Measurements from ENCODE around the gene YBEY. TPM values are rescaled to one million over a fixed set of nuclear protein-coding genes. Genes with fewer than 3 reads are reported as not detected.
"Not testable (repeated sequence)": the region's sequence is repeated elsewhere in the genome, so short reads cannot be mapped to it uniquely, and the experiment has no call there.

YBEY gene
- total RNA-seq, 3 donors from 2014 or later, result 15.4 to 22.8 (median 17.3) TPM

GRCh38 chr21:46301759-46302158, 15.6 kb downstream of the YBEY start:
- intact Hi-C loops (cut with DNase I; ENCODE audit: low total_unique reads), result no loop called here
- TF ChIP-seq POLR2AphosphoS5 (IDR thresholded peaks at IDR 0.05) (no peak), POLR2A (IDR thresholded peaks at IDR 0.05) (no peak), CTCF (IDR thresholded peaks at IDR 0.05) (no peak)

GRCh38 chr21:46304437-46304836, 18.3 kb downstream of the YBEY start:
- no peaks in the 10 kb centered on the region for H3K36me3 ChIP-seq
- H3K9me3 ChIP-seq, result no peaks in the 10 kb centered on the region
- H3K27ac ChIP-seq, result no peak overlapping the region
- no peaks in the 10 kb centered on the region for H3K27me3 ChIP-seq
- no peak overlapping the region for H3K4me3 ChIP-seq
- intact Hi-C loops (cut with DNase I; ENCODE audit: low total_unique reads), result no loop called here
- DNase-seq (ENCODE audit: low spot score in 2 of 2), result no peak
- H3K4me1 ChIP-seq, result no peaks in the 10 kb centered on the region
- TF ChIP-seq POLR2A (IDR thresholded peaks at IDR 0.05) (no peak), CTCF (IDR thresholded peaks at IDR 0.05) (no peak), POLR2AphosphoS5 (IDR thresholded peaks at IDR 0.05) (no peak)

More at GRCh38 chr21:46301759-46302158, 15.6 kb downstream of the YBEY start:
- H3K27ac ChIP-seq, result no peak overlapping the region
- H3K4me1 ChIP-seq, result peaks cover 0 to 4% of the 10 kb centered on the region in 2 donors
- no peak overlapping the region for H3K4me3 ChIP-seq
- H3K9me3 ChIP-seq, result no peaks in the 10 kb centered on the region
- DNase-seq (ENCODE audit: low spot score in 2 of 2), result no peak
- no peaks in the 10 kb centered on the region for H3K36me3 ChIP-seq
- H3K27me3 ChIP-seq, result no peaks in the 10 kb centered on the region

- no peaks in the 10 kb centered on the region for H3K9me3 ChIP-seq
- intact Hi-C loops (cut with DNase I; ENCODE audit: low total_unique reads), result no loop called here
- H3K27me3 ChIP-seq, result no peaks in the 10 kb centered on the region
- no peaks in the 10 kb centered on the region for H3K36me3 ChIP-seq
- DNase-seq (ENCODE audit: low spot score in 2 of 2), result no peak
- TF ChIP-seq POLR2A (IDR thresholded peaks at IDR 0.05) (no peak), CTCF (IDR thresholded peaks at IDR 0.05) (no peak), POLR2AphosphoS5 (IDR thresholded peaks at IDR 0.05) (no peak)
- H3K27ac ChIP-seq, result no peak overlapping the region
- no peak overlapping the region for H3K4me3 ChIP-seq
- no peaks in the 10 kb centered on the region for H3K4me1 ChIP-seq
Measured at GRCh38 chr21:46304955-46305354, 18.8 kb downstream of the YBEY start.

- TF ChIP-seq CTCF (IDR thresholded peaks at IDR 0.05), result no peak
- TF ChIP-seq POLR2AphosphoS5 (IDR thresholded peaks at IDR 0.05), result no peak
- TF ChIP-seq POLR2A (IDR thresholded peaks at IDR 0.05), result no peak
- no peaks in the 10 kb centered on the region for H3K36me3 ChIP-seq
- no peak for DNase-seq (ENCODE audit: low spot score in 2 of 2)
Measured at GRCh38 chr21:46307625-46308024, 21.5 kb downstream of the YBEY start.

GRCh38 chr21:46308431-46308830, 22.3 kb downstream of the YBEY start:
- H3K27me3 ChIP-seq, result no peaks in the 10 kb centered on the region
- intact Hi-C loops (cut with DNase I; ENCODE audit: low total_unique reads), result no loop called here
- no peaks in the 10 kb centered on the region for H3K36me3 ChIP-seq
- no peak overlapping the region for H3K4me3 ChIP-seq
- no peaks in the 10 kb centered on the region for H3K9me3 ChIP-seq
- no peak overlapping the region for H3K27ac ChIP-seq
- H3K4me1 ChIP-seq, result no peaks in the 10 kb centered on the region
- no peak for TF ChIP-seq CTCF (IDR thresholded peaks at IDR 0.05)
- TF ChIP-seq POLR2A (IDR thresholded peaks at IDR 0.05), result no peak
- TF ChIP-seq POLR2AphosphoS5 (IDR thresholded peaks at IDR 0.05), result no peak
- no peak for DNase-seq (ENCODE audit: low spot score in 2 of 2)

More at GRCh38 chr21:46307625-46308024, 21.5 kb downstream of the YBEY start:
- no peaks in the 10 kb centered on the region for H3K27me3 ChIP-seq
- no peaks in the 10 kb centered on the region for H3K4me1 ChIP-seq
- no peaks in the 10 kb centered on the region for H3K9me3 ChIP-seq
- no peak overlapping the region for H3K4me3 ChIP-seq
- intact Hi-C loops (cut with DNase I; ENCODE audit: low total_unique reads), result no loop called here
- no peak overlapping the region for H3K27ac ChIP-seq

GRCh38 chr21:46310260-46310659, 24.1 kb downstream of the YBEY start:
- not testable (repeated sequence) for H3K27me3 ChIP-seq; H3K36me3 ChIP-seq; H3K4me3 ChIP-seq; H3K27ac ChIP-seq; H3K9me3 ChIP-seq; DNase-seq (ENCODE audit: low spot score in 2 of 2); H3K4me1 ChIP-seq
- intact Hi-C loops (cut with DNase I; ENCODE audit: low total_unique reads), result loop anchor here (2.0 kb wide), 1 partner anchor 33 kb away; no protein-coding TSS in a partner anchor

Measured in breast epithelium (tissue), 4 donors.